Neural cell (in vitro differentiated cells): ENCODE measurements around the gene MKKS. TPM values are rescaled to one million over a fixed set of nuclear protein-coding genes. Genes with fewer than 3 reads are reported as not detected.

Experiments
- H2AFZ ChIP-seq: fragments of 200-600, 300-800 bp; sonication (generic), shearing (Covaris generic); 2 replicates; pipeline ENCODE4 v1.6.0; 2014; ENCODE audit warnings: low read depth, mild to moderate bottlenecking, antibody characterized with exemption, low read length, moderate library complexity
- H3F3A ChIP-seq: fragments of 200-600 bp; shearing (Covaris generic); 2 replicates; pipeline ENCODE4 v1.6.1; 2016; ENCODE audit warnings: mild to moderate bottlenecking, moderate library complexity, mixed read lengths, antibody characterized with exemption, low read length; ENCODE audit not compliant: insufficient read depth, poor library complexity, severe bottlenecking
- H3K27ac ChIP-seq: fragments of 200-600, 300-800 bp; sonication (generic), shearing (Covaris generic); 2 replicates; pipeline ENCODE4 v1.5.1; 2014; ENCODE audit warnings: mild to moderate bottlenecking, low read length, moderate library complexity
- H3K27me3 ChIP-seq: fragments of 300-800, 200-600 bp; sonication (generic), shearing (Covaris generic); 2 replicates; pipeline ENCODE4 v1.6.0; 2014; ENCODE audit warnings: mild to moderate bottlenecking, low read depth, low read length, moderate library complexity; ENCODE audit not compliant: insufficient read depth
- H3K36me3 ChIP-seq: fragments of 300-800, 200-600 bp; sonication (generic), shearing (Covaris generic); 2 replicates; pipeline ENCODE4 v1.5.1; 2014; ENCODE audit warnings: mild to moderate bottlenecking, antibody characterized with exemption, low read length, moderate library complexity; ENCODE audit not compliant: insufficient read depth
- H3K4me2 ChIP-seq: fragments of 300-800, 200-600 bp; sonication (generic), shearing (Covaris generic); 2 replicates; pipeline ENCODE4 v1.6.0; 2014; ENCODE audit warnings: mild to moderate bottlenecking, low read length
- H3K4me3 ChIP-seq: fragments of 300-800, 200-600 bp; sonication (generic), shearing (Covaris generic); 2 replicates; pipeline ENCODE4 v1.5.1; 2014; ENCODE audit warnings: mild to moderate bottlenecking, low read length, moderate library complexity
- H3K79me2 ChIP-seq: fragments of 200-600 bp; shearing (Covaris generic); replicated peaks from 2 replicates; pipeline ENCODE4 v1.6.0; 2014; ENCODE audit warnings: mild to moderate bottlenecking, low read length, moderate library complexity; ENCODE audit not compliant: insufficient read depth
- H3K9ac ChIP-seq: fragments of 300-800, 200-600 bp; sonication (generic), shearing (Covaris generic); 2 replicates; pipeline ENCODE4 v1.6.1; 2016; ENCODE audit warnings: mild to moderate bottlenecking, low read length, mixed read lengths
- H3K9me2 ChIP-seq: fragments of 200-600 bp; shearing (Covaris generic); 2 replicates; pipeline ENCODE4 v1.6.1; 2016; ENCODE audit warnings: mild to moderate bottlenecking, low read length, mixed read lengths; ENCODE audit not compliant: insufficient read depth
- H3K9me3 ChIP-seq: fragments of 200-600, 300-800 bp; sonication (generic), shearing (Covaris generic); 2 replicates; pipeline ENCODE4 v1.6.1; 2016; ENCODE audit warnings: mild to moderate bottlenecking, mixed run types, low read length, moderate library complexity, mixed read lengths
- H4K20me1 ChIP-seq: fragments of 200-600 bp; shearing (Covaris generic); 2 replicates; pipeline ENCODE4 v1.6.1; 2016; ENCODE audit warnings: mild to moderate bottlenecking, mixed run types; ENCODE audit not compliant: insufficient read depth
- EP300 ChIP-seq: fragments of 450-650 bp; conservative IDR thresholded peaks from 2 replicates; pipeline ENCODE4 v1.6.1; 2014; ENCODE audit warnings: antibody characterized with exemption, mild to moderate bottlenecking, moderate library complexity; ENCODE audit not compliant: poor library complexity, severe bottlenecking
- EZH2 ChIP-seq: fragments of 200-600, 300-800 bp; shearing (Covaris generic), sonication (generic); IDR thresholded peaks from 2 replicates; pipeline ENCODE4 v1.6.1; 2014; ENCODE audit warnings: antibody characterized with exemption, low read length, borderline replicate concordance, mild to moderate bottlenecking; ENCODE audit not compliant: insufficient read depth, poor library complexity, severe bottlenecking
- MXI1 ChIP-seq: fragments of 450-650 bp; conservative IDR thresholded peaks from 2 replicates; pipeline ENCODE4 v1.6.1; 2014; ENCODE audit warnings: antibody characterized with exemption, mild to moderate bottlenecking; ENCODE audit not compliant: poor library complexity, severe bottlenecking
- POLR2AphosphoS5 ChIP-seq: IDR thresholded peaks from 2 replicates; pipeline ENCODE4 v1.6.1; 2012
- RAD21 ChIP-seq: fragments of 450-650 bp; conservative IDR thresholded peaks from 2 replicates; pipeline ENCODE4 v1.6.1; 2014; ENCODE audit warnings: antibody characterized with exemption, mild to moderate bottlenecking, moderate library complexity
- SMC3 ChIP-seq: fragments of 450-650 bp; conservative IDR thresholded peaks from 2 replicates; pipeline ENCODE4 v1.6.1; 2014; ENCODE audit warnings: antibody characterized with exemption, mild to moderate bottlenecking, moderate library complexity; ENCODE audit not compliant: poor library complexity
- TAF1 ChIP-seq: IDR thresholded peaks from 2 replicates; pipeline ENCODE4 v1.6.1; 2012; ENCODE audit warnings: low read depth
- polyA plus RNA-seq: library from polyadenylated mRNA; depleted of rRNA; stranded (reverse); fragments of >200 nt; gene quantifications from 2 replicates; pipeline ENCODE4 v1.2.3, GENCODE V29; 2014
- TF ChIP-seq, protein P1 (sequence below): IDR thresholded peaks from 2 replicates; pipeline ENCODE4 v1.6.1; 2012; ENCODE audit warnings: borderline replicate concordance
- TF ChIP-seq, protein P2 (sequence below): fragments of 450-650 bp; IDR thresholded peaks from 2 replicates; pipeline ENCODE4 v1.5.1; 2014; ENCODE audit warnings: antibody characterized with exemption, mild to moderate bottlenecking, moderate library complexity; ENCODE audit not compliant: poor library complexity, severe bottlenecking

The MKKS gene
- polyA plus RNA-seq, 1 donor from 2014 or later: 28.0 TPM

DNA sequence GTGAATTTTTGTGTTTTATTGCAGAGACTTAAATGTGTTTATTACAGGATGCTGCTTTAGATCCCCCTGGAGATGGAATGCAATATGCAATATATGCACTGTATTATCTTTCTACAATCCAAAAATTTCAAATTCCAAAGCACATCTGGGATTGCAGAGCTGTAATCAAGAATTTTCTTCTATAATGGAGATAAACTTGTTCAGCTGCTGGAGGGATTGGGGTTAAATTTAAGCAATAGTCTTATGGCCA is 66.4 kb downstream of the MKKS start (continued):
- no peak for TF ChIP-seq EP300

DNA sequence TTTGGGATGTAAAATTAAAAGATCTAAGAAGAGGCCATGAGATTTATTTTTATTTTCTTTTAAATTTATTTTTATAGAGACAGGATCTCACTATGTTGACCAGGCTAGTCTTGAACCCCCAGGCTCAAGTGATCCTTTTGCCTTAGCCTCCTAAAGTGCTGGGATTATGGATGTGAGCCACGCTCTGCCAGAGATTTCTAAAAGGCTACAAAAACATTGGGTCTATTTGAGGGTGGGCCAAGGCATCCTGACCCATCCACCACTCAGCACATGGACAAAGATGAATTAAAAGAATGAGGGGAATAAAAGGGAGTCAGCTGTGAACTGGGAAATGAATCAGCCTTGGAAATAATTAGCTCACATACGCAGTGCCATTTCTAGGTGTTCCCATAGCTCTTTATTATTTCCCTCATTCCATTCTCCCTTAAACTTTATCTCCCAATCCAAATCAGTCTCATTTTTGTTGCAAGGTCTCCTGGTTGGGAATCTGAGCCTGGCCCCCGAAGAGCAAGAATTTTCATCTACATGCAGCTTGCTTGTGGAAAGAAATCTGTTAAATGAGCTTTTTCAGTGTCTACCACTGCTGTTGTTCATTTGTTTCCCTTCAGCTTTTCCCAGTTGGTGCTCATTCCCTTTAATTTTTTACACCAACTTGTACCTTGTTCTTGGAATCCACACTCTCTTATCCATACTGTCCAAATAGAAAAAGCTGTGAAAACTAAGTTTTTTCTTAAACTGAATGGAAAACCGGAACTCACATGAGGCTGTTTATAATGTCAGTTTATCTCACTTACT is 66.9 kb downstream of the MKKS start:
- Histone ChIP-seq H3K27ac (no peak overlapping the region), H3K9ac (no peak overlapping the region), H3F3A (no peaks in the 10 kb centered on the region), H4K20me1 (no peaks in the 10 kb centered on the region), H3K4me2 (no peak overlapping the region), H3K79me2 (no peaks in the 10 kb centered on the region), H3K9me3 (no peaks in the 10 kb centered on the region), H3K9me2 (no peaks in the 10 kb centered on the region), H3K36me3 (no peaks in the 10 kb centered on the region), H3K4me3 (no peak overlapping the region), H2AFZ (no peak overlapping the region), H3K27me3 (no peaks in the 10 kb centered on the region)
- TF ChIP-seq SMC3: no peak
- no peak for TF ChIP-seq RAD21
- TF ChIP-seq POLR2AphosphoS5: no peak
- TF ChIP-seq MXI1: no peak

DNA sequence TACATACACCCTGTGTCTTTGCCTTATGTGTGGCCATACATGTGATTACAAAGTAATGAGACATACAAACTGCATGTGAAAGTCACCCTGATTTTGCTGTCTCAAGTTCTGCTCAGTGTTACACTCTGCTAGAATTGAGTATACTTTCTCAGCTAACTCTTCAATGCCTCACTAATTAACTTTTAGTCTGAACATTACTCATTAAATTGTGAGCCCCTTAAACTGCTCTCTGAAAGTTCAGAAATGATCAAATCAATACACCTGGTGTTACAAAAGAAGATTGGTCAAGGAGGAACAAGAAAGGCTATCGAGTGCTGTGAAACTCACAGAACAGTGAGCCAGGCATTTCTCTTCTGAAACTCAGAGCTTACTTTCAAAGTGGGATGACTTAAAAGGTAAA is 71.3 kb downstream of the MKKS start:
- TF ChIP-seq MXI1 (no peak), SMC3 (no peak)
- Histone ChIP-seq H3K27me3 (no peaks in the 10 kb centered on the region), H4K20me1 (no peaks in the 10 kb centered on the region), H3F3A (no peaks in the 10 kb centered on the region), H3K9me2 (no peaks in the 10 kb centered on the region), H3K9ac (no peak overlapping the region), H3K79me2 (no peaks in the 10 kb centered on the region), H3K36me3 (no peaks in the 10 kb centered on the region), H3K4me3 (no peak overlapping the region), H2AFZ (no peak overlapping the region), H3K4me2 (no peak overlapping the region), H3K27ac (no peak overlapping the region), H3K9me3 (no peaks in the 10 kb centered on the region)

DNA sequence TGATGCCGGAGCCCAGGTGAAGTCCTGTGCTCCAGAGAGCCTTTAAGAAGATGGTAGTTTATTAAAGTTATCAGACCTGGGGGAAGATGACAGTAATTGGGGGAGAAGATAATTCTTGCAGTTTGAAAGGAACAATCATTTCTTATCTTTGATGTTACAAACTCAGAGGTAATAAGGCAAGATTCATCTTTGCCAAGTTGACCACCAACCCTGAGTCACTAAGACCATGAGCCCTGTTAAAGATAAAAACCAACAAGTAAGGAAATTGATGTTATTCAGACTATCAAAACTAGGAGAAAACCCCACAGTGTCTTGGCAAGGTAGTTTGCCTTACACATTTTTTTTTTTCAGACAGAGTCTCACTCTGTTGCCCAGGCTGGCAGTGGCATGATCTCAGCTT is 73.1 kb downstream of the MKKS start:
- Histone ChIP-seq H3K9ac (no peak overlapping the region), H3K27me3 (no peaks in the 10 kb centered on the region), H4K20me1 (no peaks in the 10 kb centered on the region), H3K36me3 (no peaks in the 10 kb centered on the region), H3K27ac (no peak overlapping the region), H3F3A (no peaks in the 10 kb centered on the region), H3K79me2 (no peaks in the 10 kb centered on the region), H3K9me2 (no peaks in the 10 kb centered on the region), H3K4me2 (no peak overlapping the region), H3K4me3 (no peak overlapping the region), H3K9me3 (no peaks in the 10 kb centered on the region), H2AFZ (no peak overlapping the region)
- TF ChIP-seq RAD21 (no peak), TAF1 (no peak), EP300 (no peak), EZH2 (no peak), SMC3 (no peak), POLR2AphosphoS5 (no peak), MXI1 (no peak)
- TF ChIP-seq, protein P1, sequence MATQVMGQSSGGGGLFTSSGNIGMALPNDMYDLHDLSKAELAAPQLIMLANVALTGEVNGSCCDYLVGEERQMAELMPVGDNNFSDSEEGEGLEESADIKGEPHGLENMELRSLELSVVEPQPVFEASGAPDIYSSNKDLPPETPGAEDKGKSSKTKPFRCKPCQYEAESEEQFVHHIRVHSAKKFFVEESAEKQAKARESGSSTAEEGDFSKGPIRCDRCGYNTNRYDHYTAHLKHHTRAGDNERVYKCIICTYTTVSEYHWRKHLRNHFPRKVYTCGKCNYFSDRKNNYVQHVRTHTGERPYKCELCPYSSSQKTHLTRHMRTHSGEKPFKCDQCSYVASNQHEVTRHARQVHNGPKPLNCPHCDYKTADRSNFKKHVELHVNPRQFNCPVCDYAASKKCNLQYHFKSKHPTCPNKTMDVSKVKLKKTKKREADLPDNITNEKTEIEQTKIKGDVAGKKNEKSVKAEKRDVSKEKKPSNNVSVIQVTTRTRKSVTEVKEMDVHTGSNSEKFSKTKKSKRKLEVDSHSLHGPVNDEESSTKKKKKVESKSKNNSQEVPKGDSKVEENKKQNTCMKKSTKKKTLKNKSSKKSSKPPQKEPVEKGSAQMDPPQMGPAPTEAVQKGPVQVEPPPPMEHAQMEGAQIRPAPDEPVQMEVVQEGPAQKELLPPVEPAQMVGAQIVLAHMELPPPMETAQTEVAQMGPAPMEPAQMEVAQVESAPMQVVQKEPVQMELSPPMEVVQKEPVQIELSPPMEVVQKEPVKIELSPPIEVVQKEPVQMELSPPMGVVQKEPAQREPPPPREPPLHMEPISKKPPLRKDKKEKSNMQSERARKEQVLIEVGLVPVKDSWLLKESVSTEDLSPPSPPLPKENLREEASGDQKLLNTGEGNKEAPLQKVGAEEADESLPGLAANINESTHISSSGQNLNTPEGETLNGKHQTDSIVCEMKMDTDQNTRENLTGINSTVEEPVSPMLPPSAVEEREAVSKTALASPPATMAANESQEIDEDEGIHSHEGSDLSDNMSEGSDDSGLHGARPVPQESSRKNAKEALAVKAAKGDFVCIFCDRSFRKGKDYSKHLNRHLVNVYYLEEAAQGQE: no peak
- TF ChIP-seq, protein P2, sequence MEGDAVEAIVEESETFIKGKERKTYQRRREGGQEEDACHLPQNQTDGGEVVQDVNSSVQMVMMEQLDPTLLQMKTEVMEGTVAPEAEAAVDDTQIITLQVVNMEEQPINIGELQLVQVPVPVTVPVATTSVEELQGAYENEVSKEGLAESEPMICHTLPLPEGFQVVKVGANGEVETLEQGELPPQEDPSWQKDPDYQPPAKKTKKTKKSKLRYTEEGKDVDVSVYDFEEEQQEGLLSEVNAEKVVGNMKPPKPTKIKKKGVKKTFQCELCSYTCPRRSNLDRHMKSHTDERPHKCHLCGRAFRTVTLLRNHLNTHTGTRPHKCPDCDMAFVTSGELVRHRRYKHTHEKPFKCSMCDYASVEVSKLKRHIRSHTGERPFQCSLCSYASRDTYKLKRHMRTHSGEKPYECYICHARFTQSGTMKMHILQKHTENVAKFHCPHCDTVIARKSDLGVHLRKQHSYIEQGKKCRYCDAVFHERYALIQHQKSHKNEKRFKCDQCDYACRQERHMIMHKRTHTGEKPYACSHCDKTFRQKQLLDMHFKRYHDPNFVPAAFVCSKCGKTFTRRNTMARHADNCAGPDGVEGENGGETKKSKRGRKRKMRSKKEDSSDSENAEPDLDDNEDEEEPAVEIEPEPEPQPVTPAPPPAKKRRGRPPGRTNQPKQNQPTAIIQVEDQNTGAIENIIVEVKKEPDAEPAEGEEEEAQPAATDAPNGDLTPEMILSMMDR: no peak
